ENCODE results near the gene ALG8. TPM values are rescaled to one million over a fixed set of nuclear protein-coding genes. Genes with fewer than 3 reads are reported as not detected.

Gene ALG8
- total RNA-seq: 31.5 TPM
- long read RNA-seq, transcript ALG8-201 (13 exons, 1,675 nt): major isoform, 23 of 29 reads
- long read RNA-seq, partial matches to known transcripts: 1 of 29 reads
- long read RNA-seq, other reads (novel, unspliced or antisense): 1 of 29 reads

GRCh38 chr11:78139422-78140391 lies at the start of gene ALG8:
Gene ALG8 (minus strand): TSS chr11:78139626. CDS start chr11:78139588, 38 bp downstream.
- Histone ChIP-seq H3K4me1 (peaks cover 16% of the 10 kb centered on the region), H3K36me3 (no peaks in the 10 kb centered on the region), H3K9me3 (no peaks in the 10 kb centered on the region), H3K27me3 (no peaks in the 10 kb centered on the region), H3K27ac (peak within 1 kb of the TSS; percentile 84), H3K4me3 (peak within 1 kb of the TSS; percentile 82)
- no peak for TF ChIP-seq CTCF (IDR thresholded peaks at IDR 0.05)
- ATAC-seq (peak; percentile 100), DNase-seq (peak; percentile 98)
- intact Hi-C loops (cut with DNase I): no loop called here

- no peak for TF ChIP-seq CTCF (IDR thresholded peaks at IDR 0.05)
- no peaks in the 10 kb centered on the region for H3K9me3 ChIP-seq
- ATAC-seq: peak; percentile 97
- H3K4me3 ChIP-seq: peak within 1 kb of the TSS; percentile 95
- DNase-seq: peak; percentile 99
- no peaks in the 10 kb centered on the region for H3K36me3 ChIP-seq
- intact Hi-C loops (cut with DNase I): no loop called here
- H3K4me1 ChIP-seq: peaks cover 39% of the 10 kb centered on the region
- H3K27me3 ChIP-seq: no peaks in the 10 kb centered on the region
- peak within 1 kb of the TSS; percentile 81 for H3K27ac ChIP-seq
Measured at GRCh38 chr11:78188286-78189173, 49.1 kb upstream of the ALG8 start, which contains the start of the genes KCTD21 and USP35. Gene KCTD21 (minus strand): TSS chr11:78188626. CDS start chr11:78174554, 14,072 bp downstream. Gene USP35 (plus strand): TSS chr11:78188919. CDS start chr11:78196246, 7,327 bp downstream.

- intact Hi-C loops (cut with DNase I): no loop called here
- Histone ChIP-seq H3K9me3 (no peaks in the 10 kb centered on the region), H3K27ac (peak overlapping the region; percentile 81), H3K27me3 (no peaks in the 10 kb centered on the region), H3K4me3 (peak overlapping the region; percentile 95), H3K36me3 (peaks cover 4% of the 10 kb centered on the region), H3K4me1 (peaks cover 38% of the 10 kb centered on the region)
- DNase-seq (no peak), ATAC-seq (no peak)
- no peak for TF ChIP-seq CTCF (IDR thresholded peaks at IDR 0.05)
Measured at GRCh38 chr11:78187366-78188285, 48.2 kb upstream of the ALG8 start.

GRCh38 chr11:78181185-78181584 lies 41.8 kb upstream of the ALG8 start:
- no peak for TF ChIP-seq CTCF (IDR thresholded peaks at IDR 0.05)
- Histone ChIP-seq H3K27ac (no peak overlapping the region), H3K36me3 (peaks cover 7% of the 10 kb centered on the region), H3K9me3 (no peaks in the 10 kb centered on the region), H3K27me3 (no peaks in the 10 kb centered on the region), H3K4me1 (peaks cover 8% of the 10 kb centered on the region), H3K4me3 (no peak overlapping the region)
- DNase-seq (no peak), ATAC-seq (peak; percentile 44)
- intact Hi-C loops (cut with DNase I): no loop called here
